Measurements from ENCODE around the gene LCA5. TPM values are rescaled to one million over a fixed set of nuclear protein-coding genes. Genes with fewer than 3 reads are reported as not detected.

The LCA5 gene
- total RNA-seq, 1 donor from 2014 or later = 4.3 TPM

GRCh38 chr6:79463621-79464050 lies 73.6 kb downstream of the LCA5 start:
- DNase-seq (ENCODE audit: extremely low spot score, unreplicated experiment) = no peak
- H3K9me3 Mint-ChIP-seq (ENCODE audit: unreplicated experiment) = no peaks in the 10 kb centered on the region
- peaks cover 8% of the 10 kb centered on the region for H3K4me1 Mint-ChIP-seq (ENCODE audit: unreplicated experiment)
- no peak overlapping the region for H3K27ac Mint-ChIP-seq (ENCODE audit: unreplicated experiment)
- TF ChIP-seq CTCF (IDR thresholded peaks at IDR 0.05) = no peak
- peaks cover 2% of the 10 kb centered on the region for H3K36me3 Mint-ChIP-seq (ENCODE audit: unreplicated experiment)
- peaks cover 28% of the 10 kb centered on the region for H3K27me3 Mint-ChIP-seq (ENCODE audit: unreplicated experiment)
- no peak overlapping the region for H3K4me3 Mint-ChIP-seq (ENCODE audit: unreplicated experiment)

GRCh38 chr6:79461205-79461604 lies 76.0 kb downstream of the LCA5 start:
- no peak overlapping the region for H3K27ac Mint-ChIP-seq (ENCODE audit: unreplicated experiment)
- no peak overlapping the region for H3K4me3 Mint-ChIP-seq (ENCODE audit: unreplicated experiment)
- H3K27me3 Mint-ChIP-seq (ENCODE audit: unreplicated experiment) = peaks cover 20% of the 10 kb centered on the region
- peaks cover 2% of the 10 kb centered on the region for H3K36me3 Mint-ChIP-seq (ENCODE audit: unreplicated experiment)
- TF ChIP-seq CTCF (IDR thresholded peaks at IDR 0.05) = no peak
- H3K4me1 Mint-ChIP-seq (ENCODE audit: unreplicated experiment) = peaks cover 6% of the 10 kb centered on the region
- DNase-seq (ENCODE audit: extremely low spot score, unreplicated experiment) = no peak
- H3K9me3 Mint-ChIP-seq (ENCODE audit: unreplicated experiment) = no peaks in the 10 kb centered on the region

- H3K27me3 Mint-ChIP-seq (ENCODE audit: unreplicated experiment) = peaks cover 19% of the 10 kb centered on the region
- no peak overlapping the region for H3K4me3 Mint-ChIP-seq (ENCODE audit: unreplicated experiment)
- no peaks in the 10 kb centered on the region for H3K36me3 Mint-ChIP-seq (ENCODE audit: unreplicated experiment)
- no peak overlapping the region for H3K27ac Mint-ChIP-seq (ENCODE audit: unreplicated experiment)
- H3K4me1 Mint-ChIP-seq (ENCODE audit: unreplicated experiment) = peaks cover 7% of the 10 kb centered on the region
- no peaks in the 10 kb centered on the region for H3K9me3 Mint-ChIP-seq (ENCODE audit: unreplicated experiment)
- no peak for TF ChIP-seq CTCF (IDR thresholded peaks at IDR 0.05)
- DNase-seq (ENCODE audit: extremely low spot score, unreplicated experiment) = no peak
These were observed 81.8 kb downstream of the LCA5 start for GRCh38 chr6:79455446-79455845.

GRCh38 chr6:79453558-79454042 lies 83.6 kb downstream of the LCA5 start:
- Mint-ChIP-seq H3K27me3 (ENCODE audit: unreplicated experiment) (peaks cover 11% of the 10 kb centered on the region), H3K27ac (ENCODE audit: unreplicated experiment) (no peak overlapping the region), H3K4me3 (ENCODE audit: unreplicated experiment) (no peak overlapping the region), H3K9me3 (ENCODE audit: unreplicated experiment) (no peaks in the 10 kb centered on the region), H3K36me3 (ENCODE audit: unreplicated experiment) (no peaks in the 10 kb centered on the region), H3K4me1 (ENCODE audit: unreplicated experiment) (peaks cover 7% of the 10 kb centered on the region)
- DNase-seq (ENCODE audit: extremely low spot score, unreplicated experiment) = no peak
- no peak for TF ChIP-seq CTCF (IDR thresholded peaks at IDR 0.05)

GRCh38 chr6:79450984-79451383 lies 86.2 kb downstream of the LCA5 start:
- Mint-ChIP-seq H3K27me3 (ENCODE audit: unreplicated experiment) (peaks cover 11% of the 10 kb centered on the region), H3K4me3 (ENCODE audit: unreplicated experiment) (no peak overlapping the region), H3K36me3 (ENCODE audit: unreplicated experiment) (no peaks in the 10 kb centered on the region), H3K27ac (ENCODE audit: unreplicated experiment) (no peak overlapping the region), H3K4me1 (ENCODE audit: unreplicated experiment) (peaks cover 7% of the 10 kb centered on the region), H3K9me3 (ENCODE audit: unreplicated experiment) (no peaks in the 10 kb centered on the region)
- DNase-seq (ENCODE audit: extremely low spot score, unreplicated experiment) = no peak
- TF ChIP-seq CTCF (IDR thresholded peaks at IDR 0.05) = no peak
